ENCODE data around the gene CA5A.
A peak's percentile ranks its signal among the peaks of the same experiment; 100 is the strongest.
"Not testable (repeated sequence)": the region's sequence is repeated elsewhere in the genome, so short reads cannot be mapped to it uniquely, and the experiment has no call there.

CA5A gene

GRCh38 chr16:87861300-87862099 lies 74.8 kb downstream of the CA5A start:
- not testable (repeated sequence) for DNase-seq

GRCh38 chr16:87860553-87861299 lies 75.6 kb downstream of the CA5A start:
- peak; percentile 87 for DNase-seq

- DNase-seq = not testable (repeated sequence)
Observed at GRCh38 chr16:87858151-87858993, 78.0 kb downstream of the CA5A start.

- DNase-seq = no peak
Observed at GRCh38 chr16:87856791-87857228, 79.5 kb downstream of the CA5A start.

- no peak for DNase-seq
Observed at GRCh38 chr16:87855852-87856715, 80.2 kb downstream of the CA5A start.

GRCh38 chr16:87854907-87855683 lies 81.2 kb downstream of the CA5A start:
- no peak for DNase-seq

- no peak for DNase-seq
Observed at GRCh38 chr16:87854053-87854906, 82.0 kb downstream of the CA5A start.

- no peak for DNase-seq
Observed at GRCh38 chr16:87853411-87854052, 82.8 kb downstream of the CA5A start.

GRCh38 chr16:87851601-87852000 lies 84.7 kb downstream of the CA5A start:
- no peak for DNase-seq

- DNase-seq = no peak
Observed at GRCh38 chr16:87851141-87851587, 85.2 kb downstream of the CA5A start.

GRCh38 chr16:87850009-87851006 lies 86.0 kb downstream of the CA5A start:
- no peak for DNase-seq

- no peak for DNase-seq
Observed at GRCh38 chr16:87849419-87850008, 86.8 kb downstream of the CA5A start.

GRCh38 chr16:87848676-87849345 lies 87.5 kb downstream of the CA5A start:
- no peak for DNase-seq

- no peak for DNase-seq
Observed at GRCh38 chr16:87847785-87848675, 88.3 kb downstream of the CA5A start.

GRCh38 chr16:87847467-87847784 lies 88.9 kb downstream of the CA5A start:
- no peak for DNase-seq

GRCh38 chr16:87846705-87847466 lies 89.4 kb downstream of the CA5A start:
- DNase-seq = no peak
